HL-60 (cell line): Measurements from ENCODE around the gene LARP4.

Experiments
- POLR2AphosphoS5 ChIP-seq: IDR thresholded peaks from 2 replicates; pipeline ENCODE4 v1.6.1; 2012; ENCODE audit warnings: low read depth
- REST ChIP-seq: IDR thresholded peaks from 2 replicates; pipeline ENCODE4 v1.6.1; 2012; ENCODE audit warnings: low read depth; ENCODE audit not compliant: insufficient replicate concordance
- TF ChIP-seq, protein P1 (sequence below): IDR thresholded peaks from one replicate; pipeline ENCODE4 v1.5.1; 2011; ENCODE audit warnings: low read length, control low read depth, inconsistent platforms; ENCODE audit not compliant: insufficient read depth

GRCh38 chr12:50506753-50507473, 106.2 kb downstream of the LARP4 start:
- TF ChIP-seq POLR2AphosphoS5 = no peak
- TF ChIP-seq, protein P1, sequence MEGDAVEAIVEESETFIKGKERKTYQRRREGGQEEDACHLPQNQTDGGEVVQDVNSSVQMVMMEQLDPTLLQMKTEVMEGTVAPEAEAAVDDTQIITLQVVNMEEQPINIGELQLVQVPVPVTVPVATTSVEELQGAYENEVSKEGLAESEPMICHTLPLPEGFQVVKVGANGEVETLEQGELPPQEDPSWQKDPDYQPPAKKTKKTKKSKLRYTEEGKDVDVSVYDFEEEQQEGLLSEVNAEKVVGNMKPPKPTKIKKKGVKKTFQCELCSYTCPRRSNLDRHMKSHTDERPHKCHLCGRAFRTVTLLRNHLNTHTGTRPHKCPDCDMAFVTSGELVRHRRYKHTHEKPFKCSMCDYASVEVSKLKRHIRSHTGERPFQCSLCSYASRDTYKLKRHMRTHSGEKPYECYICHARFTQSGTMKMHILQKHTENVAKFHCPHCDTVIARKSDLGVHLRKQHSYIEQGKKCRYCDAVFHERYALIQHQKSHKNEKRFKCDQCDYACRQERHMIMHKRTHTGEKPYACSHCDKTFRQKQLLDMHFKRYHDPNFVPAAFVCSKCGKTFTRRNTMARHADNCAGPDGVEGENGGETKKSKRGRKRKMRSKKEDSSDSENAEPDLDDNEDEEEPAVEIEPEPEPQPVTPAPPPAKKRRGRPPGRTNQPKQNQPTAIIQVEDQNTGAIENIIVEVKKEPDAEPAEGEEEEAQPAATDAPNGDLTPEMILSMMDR = no peak
- no peak for TF ChIP-seq REST
